OCI-M1 (cell line): ENCODE data around the gene TAP1.

Experiments used
- DNase-seq: peaks from one replicate; lab custom pipeline; 2025; lab: John Stamatoyannopoulos, UW

Gene TAP1

GRCh38 chr6:32862725-32863124, 9.2 kb upstream of the TAP1 start:
- no peak for DNase-seq

GRCh38 chr6:32860674-32861073, 7.2 kb upstream of the TAP1 start:
- no peak for DNase-seq

- no peak for DNase-seq
Observed at GRCh38 chr6:32858194-32858593, 4.7 kb upstream of the TAP1 start.

- no peak for DNase-seq
Observed at GRCh38 chr6:32857156-32857891, 3.8 kb upstream of the TAP1 start.

- DNase-seq: no peak
Observed at GRCh38 chr6:32855467-32856174, 2.1 kb upstream of the TAP1 start.

- peak; percentile 89 for DNase-seq
Observed at GRCh38 chr6:32854376-32855178, 1.1 kb upstream of the TAP1 start.

GRCh38 chr6:32852844-32853540, 512 bp downstream of the TAP1 start:
- no peak for DNase-seq

GRCh38 chr6:32852018-32852843, 1.3 kb downstream of the TAP1 start:
- DNase-seq: peak; percentile 82

- no peak for DNase-seq
Observed at GRCh38 chr6:32851025-32851424, 2.5 kb downstream of the TAP1 start.

- DNase-seq: no peak
Observed at GRCh38 chr6:32849126-32849525, 4.4 kb downstream of the TAP1 start.

- DNase-seq: no peak
Observed at GRCh38 chr6:32847795-32848194, 5.7 kb downstream of the TAP1 start.

GRCh38 chr6:32847004-32847403, 6.5 kb downstream of the TAP1 start:
- no peak for DNase-seq

- peak; percentile 79 for DNase-seq
Observed at GRCh38 chr6:32845384-32845884, 8.1 kb downstream of the TAP1 start.

GRCh38 chr6:32844839-32845383, 8.6 kb downstream of the TAP1 start:
- no peak for DNase-seq

- peak; percentile 99 for DNase-seq
Observed at GRCh38 chr6:32843979-32844838, 9.3 kb downstream of the TAP1 start, which contains the start of gene PSMB8. Gene PSMB8, minus strand, starts transcription at chr6:32844047. Its CDS starts 51 bp downstream, at chr6:32843996.

GRCh38 chr6:32843331-32843978, 10.0 kb downstream of the TAP1 start:
- DNase-seq: peak; percentile 76

- DNase-seq: peak; percentile 48
Observed at GRCh38 chr6:32842690-32843089, 10.8 kb downstream of the TAP1 start.

GRCh38 chr6:32842021-32842650, 11.4 kb downstream of the TAP1 start:
- DNase-seq: no peak
